Epithelial cell of proximal tubule (primary cell): ENCODE data around the gene PSME2. TPM values are rescaled to one million over a fixed set of nuclear protein-coding genes. Genes with fewer than 3 reads are reported as not detected.
"Not testable (repeated sequence)": the region's sequence is repeated elsewhere in the genome, so short reads cannot be mapped to it uniquely, and the experiment has no call there.

Experiments used
- DNase-seq: peaks from one replicate; pipeline ENCODE4 v3.0.0-alpha.2; 2011; ENCODE audit warnings: low read depth
- H3K4me3 ChIP-seq: 2 replicates; pipeline ENCODE4 v1.5.1; 2011; ENCODE audit warnings: low read depth, mild to moderate bottlenecking, low read length
- total RNA-seq: library from RNA; depleted of rRNA; stranded (reverse); fragments of >200 nt; gene quantifications from 2 replicates; pipeline ENCODE4 v1.2.3, GENCODE V29; 2015
- TF ChIP-seq, protein P1 (sequence below): conservative IDR thresholded peaks from 2 replicates; pipeline ENCODE4 v1.5.1; 2012; ENCODE audit warnings: low read depth, mild to moderate bottlenecking, low read length

Gene PSME2
- total RNA-seq, 1 donor from 2014 or later = 156 TPM

DNA sequence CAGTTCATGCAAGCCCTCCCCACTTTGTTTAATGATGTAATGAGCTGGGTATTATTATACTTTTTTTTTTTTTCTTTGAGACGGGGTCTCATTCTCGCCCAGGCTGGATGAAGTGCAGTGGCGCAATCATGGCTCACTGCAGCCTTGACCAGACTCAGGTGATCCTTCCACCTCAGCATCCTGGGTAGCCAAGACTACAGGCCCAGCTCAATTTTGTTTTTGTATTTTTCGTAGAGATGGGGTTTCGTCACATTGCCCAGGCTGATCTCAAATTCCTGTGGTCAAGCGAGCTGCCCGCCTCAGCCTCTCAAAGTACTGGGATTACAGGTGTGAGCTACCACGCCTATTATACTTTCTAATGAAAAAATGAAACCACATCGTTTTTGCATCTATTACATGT lies 36.4 kb downstream of the PSME2 start:
- no peak for DNase-seq
- H3K4me3 ChIP-seq = no peak overlapping the region
- TF ChIP-seq, protein P1, sequence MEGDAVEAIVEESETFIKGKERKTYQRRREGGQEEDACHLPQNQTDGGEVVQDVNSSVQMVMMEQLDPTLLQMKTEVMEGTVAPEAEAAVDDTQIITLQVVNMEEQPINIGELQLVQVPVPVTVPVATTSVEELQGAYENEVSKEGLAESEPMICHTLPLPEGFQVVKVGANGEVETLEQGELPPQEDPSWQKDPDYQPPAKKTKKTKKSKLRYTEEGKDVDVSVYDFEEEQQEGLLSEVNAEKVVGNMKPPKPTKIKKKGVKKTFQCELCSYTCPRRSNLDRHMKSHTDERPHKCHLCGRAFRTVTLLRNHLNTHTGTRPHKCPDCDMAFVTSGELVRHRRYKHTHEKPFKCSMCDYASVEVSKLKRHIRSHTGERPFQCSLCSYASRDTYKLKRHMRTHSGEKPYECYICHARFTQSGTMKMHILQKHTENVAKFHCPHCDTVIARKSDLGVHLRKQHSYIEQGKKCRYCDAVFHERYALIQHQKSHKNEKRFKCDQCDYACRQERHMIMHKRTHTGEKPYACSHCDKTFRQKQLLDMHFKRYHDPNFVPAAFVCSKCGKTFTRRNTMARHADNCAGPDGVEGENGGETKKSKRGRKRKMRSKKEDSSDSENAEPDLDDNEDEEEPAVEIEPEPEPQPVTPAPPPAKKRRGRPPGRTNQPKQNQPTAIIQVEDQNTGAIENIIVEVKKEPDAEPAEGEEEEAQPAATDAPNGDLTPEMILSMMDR = no peak

DNA sequence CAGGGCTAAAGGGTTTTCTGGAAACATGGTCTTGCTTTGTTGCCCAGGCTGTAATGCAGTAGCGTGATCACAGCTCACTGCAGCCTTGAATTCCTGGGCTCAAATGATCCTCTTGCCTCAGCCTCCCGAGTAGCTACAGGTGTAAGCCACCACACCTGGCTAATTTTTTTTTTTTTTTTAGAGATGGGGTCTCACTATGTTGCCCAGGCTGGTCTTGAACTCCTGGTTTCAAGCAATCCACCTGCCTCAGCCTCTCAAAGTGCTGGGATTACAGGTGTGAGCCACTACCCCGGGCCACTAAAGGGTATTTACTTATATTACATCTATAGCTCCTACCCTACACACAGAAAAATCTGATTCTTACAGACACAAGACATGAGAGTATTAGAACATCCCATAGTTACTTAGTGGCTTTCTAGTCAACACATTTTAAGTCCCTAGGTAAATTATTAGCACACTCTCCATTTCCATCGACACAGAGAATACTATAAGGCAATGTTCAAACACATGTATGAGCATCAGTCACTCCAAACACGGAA lies 38.0 kb downstream of the PSME2 start:
- TF ChIP-seq, protein P1 = no peak
- no peak for DNase-seq
- H3K4me3 ChIP-seq = no peak overlapping the region

DNA sequence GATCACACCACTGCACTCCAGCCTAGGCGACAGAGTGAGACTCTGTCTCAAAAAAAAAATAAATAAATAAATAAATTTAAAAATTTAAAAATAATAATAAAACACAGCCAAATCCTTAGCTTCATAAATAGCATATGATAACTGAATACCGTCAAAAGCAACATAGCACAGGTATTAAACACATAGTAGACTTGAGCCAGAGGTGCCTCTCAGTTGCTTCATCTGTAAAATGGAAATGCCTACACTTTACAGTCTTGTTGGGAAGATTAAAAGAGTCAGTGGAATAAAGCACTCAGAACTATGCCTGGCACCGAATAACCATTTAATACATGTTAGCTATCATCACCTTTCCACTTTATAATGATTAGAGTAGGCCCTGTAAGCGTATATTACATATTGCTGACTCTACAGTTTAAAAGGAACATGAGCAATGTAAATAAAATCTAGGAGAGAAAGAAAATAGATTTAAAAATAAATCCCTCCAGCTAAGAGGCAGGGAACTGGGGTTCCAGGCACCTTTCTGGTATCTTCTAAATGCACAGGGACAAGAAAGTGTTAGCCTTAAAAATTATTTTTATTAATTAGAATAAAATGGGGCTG lies 39.6 kb downstream of the PSME2 start:
- no peak overlapping the region for H3K4me3 ChIP-seq
- TF ChIP-seq, protein P1 = no peak
- DNase-seq = no peak

DNA sequence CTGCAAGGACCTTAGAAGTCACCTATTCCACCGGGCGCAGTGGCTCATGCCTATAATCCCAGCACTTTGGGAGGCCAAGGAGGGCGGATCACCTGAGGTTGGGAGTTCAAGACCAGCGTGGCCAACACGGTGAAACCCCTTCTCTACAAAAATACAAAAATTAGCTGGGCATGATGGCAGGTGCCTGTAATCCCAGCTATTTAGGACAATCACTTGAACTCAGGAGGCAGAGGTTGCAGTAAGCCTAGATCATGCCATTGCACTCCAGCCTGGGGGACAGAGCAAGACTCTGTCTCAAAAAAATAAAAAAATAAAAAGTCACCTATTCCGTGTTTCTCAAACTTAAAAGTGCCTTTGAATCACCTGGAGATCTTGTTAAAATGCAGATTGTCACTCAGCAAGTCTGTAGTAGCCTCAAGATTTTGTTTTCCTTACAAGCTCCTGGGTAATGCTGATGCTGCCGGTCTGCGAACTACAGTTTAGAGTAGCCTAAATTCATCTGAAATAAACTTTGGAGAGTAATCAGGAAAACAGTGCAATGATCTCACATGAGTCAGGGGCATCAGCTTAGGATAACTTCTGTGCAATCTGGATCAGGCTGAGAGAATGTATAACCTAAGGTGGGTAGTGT lies 40.7 kb downstream of the PSME2 start:
- H3K4me3 ChIP-seq, DNase-seq: not testable (repeated sequence)

DNA sequence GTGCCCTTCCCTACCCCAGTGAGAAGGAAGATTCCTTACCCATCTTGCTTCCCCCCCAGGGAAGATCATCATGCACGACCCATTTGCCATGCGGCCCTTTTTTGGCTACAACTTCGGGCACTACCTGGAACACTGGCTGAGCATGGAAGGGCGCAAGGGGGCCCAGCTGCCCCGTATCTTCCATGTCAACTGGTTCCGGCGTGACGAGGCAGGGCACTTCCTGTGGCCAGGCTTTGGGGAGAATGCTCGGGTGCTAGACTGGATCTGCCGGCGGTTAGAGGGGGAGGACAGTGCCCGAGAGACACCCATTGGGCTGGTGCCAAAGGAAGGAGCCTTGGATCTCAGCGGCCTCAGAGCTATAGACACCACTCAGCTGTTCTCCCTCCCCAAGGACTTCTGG lies 43.0 kb downstream of the PSME2 start:
- no peak for DNase-seq
- TF ChIP-seq, protein P1 = no peak
- no peak overlapping the region for H3K4me3 ChIP-seq

DNA sequence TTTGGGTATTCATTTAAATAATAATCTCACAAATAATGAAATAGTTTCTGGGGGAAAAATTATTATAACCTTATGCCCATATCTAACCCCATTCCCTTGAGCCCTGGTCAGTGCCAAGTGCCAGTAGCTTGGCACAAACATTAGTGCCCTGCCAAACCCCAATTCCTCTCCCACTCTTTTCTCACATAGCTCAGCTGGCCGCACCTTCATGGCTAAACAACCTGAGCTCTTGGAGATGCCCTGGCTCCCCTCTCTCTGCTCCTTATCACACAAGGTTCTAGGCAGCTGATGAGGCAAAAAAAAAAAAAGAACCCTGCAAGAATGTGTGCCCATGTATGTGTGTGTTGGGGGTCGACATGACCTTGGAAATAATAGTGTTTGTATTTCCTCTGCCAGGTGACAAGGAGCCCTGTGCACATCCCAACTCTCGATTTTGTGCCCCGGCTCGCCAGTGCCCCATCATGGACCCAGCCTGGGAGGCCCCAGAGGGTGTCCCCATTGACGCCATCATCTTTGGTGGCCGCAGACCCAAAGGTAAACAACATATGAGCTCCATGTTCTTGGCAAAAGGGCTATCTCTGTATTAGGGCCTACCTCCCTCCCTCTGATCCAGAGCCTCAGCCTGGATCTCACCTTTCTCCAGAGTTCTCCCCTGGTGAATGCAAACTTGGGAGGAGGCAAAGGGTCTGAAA lies 43.9 kb downstream of the PSME2 start:
- no peak for DNase-seq
- TF ChIP-seq, protein P1 = no peak

DNA sequence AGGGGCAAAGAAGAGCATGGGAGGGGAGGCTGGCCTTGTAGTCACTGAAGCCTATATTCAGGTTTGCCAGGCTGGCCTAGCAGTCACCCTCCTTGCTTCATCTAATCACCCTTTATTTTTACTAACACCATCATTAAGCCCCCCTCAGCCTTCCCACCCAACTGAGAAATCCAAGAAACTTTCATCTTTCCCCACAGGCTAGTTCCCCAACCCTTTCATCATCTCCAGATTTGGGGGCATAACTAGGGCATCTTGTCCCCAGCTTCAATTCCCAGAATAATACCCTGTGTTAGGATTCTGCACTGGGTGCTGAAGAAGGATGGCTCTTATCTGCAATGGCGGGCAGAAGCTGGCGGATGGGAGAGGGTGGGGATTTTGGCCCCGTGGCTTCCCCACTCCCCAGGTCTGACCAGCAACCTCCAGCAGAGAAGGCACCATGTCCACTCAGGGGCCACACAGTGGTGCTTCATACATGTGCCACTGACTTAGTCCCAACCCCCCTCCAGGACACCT lies 45.4 kb downstream of the PSME2 start:
- H3K4me3 ChIP-seq = no peak overlapping the region
- no peak for DNase-seq
- TF ChIP-seq, protein P1 = no peak

More for the DNA sequence above, 43.9 kb downstream of the PSME2 start:
- no peak overlapping the region for H3K4me3 ChIP-seq
